HG03097 (cell line): ENCODE results near the gene GPAT2.
"Not testable (repeated sequence)": the region's sequence is repeated elsewhere in the genome, so short reads cannot be mapped to it uniquely, and the experiment has no call there.

Source experiments
- ATAC-seq: cut with Tn5 transposase; IDR thresholded peaks from one replicate; pipeline ENCODE4 v1.9.1; 2021; ENCODE audit not compliant: unreplicated experiment, low FRiP score

The GPAT2 gene

GRCh38 chr2:95990884-95991283 lies 43.8 kb downstream of the GPAT2 start:
- ATAC-seq, result not testable (repeated sequence)
